Fibroblast of gingiva (primary cell): ENCODE data around the gene AK5.
"Not testable (repeated sequence)": the region's sequence is repeated elsewhere in the genome, so short reads cannot be mapped to it uniquely, and the experiment has no call there.

Experiments used
- DNase-seq: peaks from one replicate; pipeline ENCODE4 v3.0.0-alpha.2; 2011; ENCODE audit warnings: low read depth

The AK5 gene

GRCh38 chr1:77499466-77499865 is 217.6 kb downstream of the AK5 start:
- DNase-seq = no peak

DNA sequence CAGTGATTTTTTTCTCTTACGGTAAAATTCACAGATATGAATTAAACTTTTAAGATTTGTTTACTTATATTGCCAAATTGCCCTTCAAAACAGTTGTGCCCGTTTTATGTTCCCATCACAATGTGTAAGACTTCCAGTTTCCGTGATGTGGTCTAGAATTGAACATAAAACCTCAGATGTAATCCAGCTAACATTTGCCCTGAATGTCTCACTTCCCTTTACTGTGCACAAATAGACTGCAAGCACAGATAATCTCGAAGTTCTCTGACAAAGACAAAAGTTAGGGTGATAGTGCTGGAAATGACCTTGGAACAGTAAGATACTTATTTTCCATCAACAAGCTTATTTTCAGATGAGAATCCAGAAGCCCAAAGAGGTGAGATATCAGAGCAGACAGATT is 223.2 kb downstream of the AK5 start:
- DNase-seq = peak; percentile 15

DNA sequence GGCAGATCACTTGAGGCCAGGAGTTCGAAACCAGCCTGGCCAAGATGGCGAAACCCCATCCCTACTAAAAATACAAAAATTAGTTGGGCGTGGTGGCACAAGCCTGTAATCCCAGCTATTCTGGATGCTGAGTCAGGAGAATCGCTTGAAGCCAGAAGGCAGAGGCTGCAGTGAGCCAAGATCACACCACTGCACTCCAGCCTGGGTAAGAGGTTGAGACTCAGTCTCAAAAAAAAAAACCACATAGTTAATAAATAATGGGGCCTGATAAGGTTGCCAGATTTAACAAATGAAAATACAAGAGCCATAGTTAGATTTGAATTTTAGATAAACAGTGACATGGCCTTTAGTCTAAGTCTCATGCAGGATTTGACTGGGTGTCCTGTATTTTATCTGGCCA is 225.0 kb downstream of the AK5 start:
- DNase-seq = no peak

GRCh38 chr1:77509051-77509492 is 227.3 kb downstream of the AK5 start:
- DNase-seq = no peak

DNA sequence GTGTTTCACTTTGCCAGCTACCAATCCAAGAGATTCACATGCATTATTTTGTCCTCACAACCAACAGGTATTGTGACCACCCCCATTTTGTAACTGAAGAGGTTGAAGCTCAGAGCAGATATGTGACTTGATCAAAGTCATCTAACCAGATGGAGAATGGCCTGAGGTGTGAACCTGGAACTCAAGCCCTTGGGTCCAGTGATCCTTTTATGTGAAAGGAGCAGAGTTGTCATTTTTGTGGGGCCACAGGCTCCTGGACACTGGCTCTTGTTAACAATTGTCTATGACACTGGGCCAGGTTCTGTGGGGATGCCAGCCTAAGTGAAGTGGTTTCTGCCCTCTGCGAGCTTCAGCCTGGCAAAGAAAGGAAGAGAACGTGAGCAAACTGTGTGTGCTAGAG is 228.1 kb downstream of the AK5 start:
- DNase-seq = no peak

GRCh38 chr1:77511440-77511840 is 229.6 kb downstream of the AK5 start:
- peak; percentile 83 for DNase-seq

DNA sequence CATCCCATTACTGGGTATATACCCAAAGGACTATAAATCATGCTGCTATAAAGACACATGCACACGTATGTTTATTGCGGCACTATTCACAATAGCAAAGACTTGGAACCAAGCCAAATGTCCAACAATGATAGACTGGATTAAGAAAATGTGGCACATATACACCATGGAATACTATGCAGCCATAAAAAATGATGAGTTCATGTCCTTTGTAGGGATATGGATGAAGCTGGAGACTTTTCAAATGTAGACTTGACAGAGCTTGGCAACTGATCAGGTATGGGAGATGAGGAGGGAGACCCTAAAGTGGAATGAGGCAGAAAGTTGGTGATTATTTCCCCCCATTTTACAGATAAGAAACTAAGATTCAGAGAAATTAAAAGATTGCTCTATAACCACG is 230.8 kb downstream of the AK5 start:
- DNase-seq = not testable (repeated sequence)

GRCh38 chr1:77513839-77514763 is 232.3 kb downstream of the AK5 start:
- peak; percentile 88 for DNase-seq

- DNase-seq = peak; percentile 27
Observed at GRCh38 chr1:77514921-77515776, 233.3 kb downstream of the AK5 start.

- no peak for DNase-seq
Observed at GRCh38 chr1:77516106-77516505, 234.3 kb downstream of the AK5 start.

GRCh38 chr1:77524038-77524437 is 242.2 kb downstream of the AK5 start:
- DNase-seq = no peak

GRCh38 chr1:77531149-77531548 is 249.3 kb downstream of the AK5 start:
- not testable (repeated sequence) for DNase-seq

- DNase-seq = not testable (repeated sequence)
Observed at GRCh38 chr1:77531596-77532280, 249.9 kb downstream of the AK5 start.

GRCh38 chr1:77532641-77533040 is 250.8 kb downstream of the AK5 start:
- no peak for DNase-seq

DNA sequence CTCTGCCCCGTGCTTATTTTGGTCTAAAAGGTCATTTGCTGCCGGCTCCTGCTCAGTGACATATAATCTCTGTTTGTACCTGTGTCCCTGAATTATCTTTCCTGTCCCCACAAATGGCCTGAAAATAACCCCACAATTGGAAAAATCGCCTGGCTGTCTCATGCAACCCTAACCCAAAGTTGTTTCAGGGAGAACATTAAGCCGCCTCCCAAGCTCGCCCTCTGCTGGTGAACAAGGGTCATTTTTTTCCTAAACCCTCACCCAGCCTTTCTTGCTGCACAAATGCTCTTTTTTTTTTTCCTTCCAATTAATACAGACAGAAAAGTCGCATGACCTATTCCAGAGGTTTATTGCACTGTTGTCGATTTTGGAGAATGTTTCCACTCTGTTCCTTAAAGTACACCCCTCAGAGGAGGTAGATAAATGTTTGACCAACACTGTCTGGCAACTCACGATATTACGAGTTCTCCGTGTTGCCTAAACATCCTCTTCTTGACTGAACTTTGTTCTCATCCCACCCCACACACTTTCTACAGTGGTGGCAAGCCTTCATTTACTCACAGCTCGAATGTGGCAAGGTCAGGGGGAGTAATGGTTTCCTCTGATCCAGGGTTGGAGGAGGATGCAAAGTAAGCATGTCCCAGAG is 252.0 kb downstream of the AK5 start:
- DNase-seq = peak; percentile 67

GRCh38 chr1:77534456-77534855 is 252.6 kb downstream of the AK5 start:
- no peak for DNase-seq

DNA sequence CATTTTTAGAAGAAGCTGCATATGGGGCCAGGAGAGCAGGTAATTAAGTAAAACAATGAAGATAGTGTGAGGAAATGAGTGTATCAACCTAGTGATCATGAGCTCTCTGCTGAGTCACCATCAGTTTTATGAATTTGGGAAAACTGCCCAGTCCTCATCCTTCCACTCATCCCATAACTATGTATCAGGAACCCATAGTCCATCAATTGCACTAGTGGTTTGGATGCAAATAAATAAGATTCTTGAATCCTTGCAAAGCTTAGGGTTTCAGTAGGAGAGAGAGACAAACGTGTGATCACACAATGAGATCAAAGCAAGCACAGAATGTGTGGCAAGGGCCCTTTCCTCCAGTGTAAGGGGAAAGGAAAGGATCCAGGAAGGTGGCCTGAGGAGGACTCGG is 255.0 kb downstream of the AK5 start:
- peak; percentile 93 for DNase-seq

DNA sequence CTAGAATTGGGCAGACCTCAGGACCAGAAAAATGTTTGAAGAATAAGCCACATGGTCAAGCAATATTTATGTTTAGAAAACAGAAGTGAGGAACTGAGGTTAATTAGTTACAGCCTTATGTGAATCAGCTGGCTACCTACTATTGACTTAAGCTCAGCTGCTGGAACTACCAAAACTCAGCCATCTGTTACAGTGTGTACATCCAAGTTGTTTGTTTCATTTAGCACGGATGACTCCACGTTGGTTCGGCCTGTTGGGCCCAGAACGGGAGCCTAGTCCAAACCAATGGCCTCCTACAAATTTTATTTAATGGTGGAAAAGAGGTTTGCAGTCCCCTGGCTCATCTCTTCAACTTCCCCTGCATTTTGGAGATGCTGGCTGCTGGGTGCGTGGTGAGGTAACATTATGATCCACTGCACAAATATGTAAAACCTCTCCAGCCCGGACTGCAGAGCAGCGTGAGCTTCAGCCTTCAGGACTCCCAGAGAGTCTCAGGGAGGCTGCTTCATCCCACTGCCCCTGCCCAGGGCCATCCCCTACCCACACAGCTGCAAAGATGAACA is 257.2 kb downstream of the AK5 start:
- DNase-seq = peak; percentile 94

DNA sequence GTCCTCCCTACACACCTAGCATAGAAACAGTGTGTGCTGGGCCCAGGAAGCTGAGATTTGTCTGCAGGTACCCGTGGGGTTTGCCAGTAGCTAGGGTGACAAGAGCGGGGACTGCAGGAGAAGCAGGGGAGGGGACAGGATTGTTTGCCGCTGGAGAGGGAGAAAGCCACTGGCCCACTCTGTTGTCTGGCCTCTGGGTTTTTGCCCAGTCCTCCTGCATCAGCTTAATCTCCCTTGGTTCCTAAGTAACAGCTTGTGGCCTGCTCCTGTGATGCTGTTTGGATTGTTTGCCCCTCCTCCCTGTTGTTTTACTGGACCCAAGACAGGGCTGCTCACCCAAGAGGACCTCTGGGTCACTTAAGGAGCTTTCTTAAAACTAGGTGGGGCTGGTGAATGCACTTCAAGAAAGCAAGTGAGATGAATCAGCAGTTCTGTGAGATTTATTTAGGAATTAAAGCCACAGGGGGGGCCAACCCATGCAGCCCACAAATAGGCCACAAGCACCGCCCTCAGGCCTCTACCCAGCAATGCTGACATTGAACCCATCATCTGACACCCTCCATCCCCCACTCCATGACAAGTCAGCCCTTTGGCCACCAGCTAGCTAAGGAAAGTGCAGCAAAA is 257.8 kb downstream of the AK5 start:
- DNase-seq = peak; percentile 97

DNA sequence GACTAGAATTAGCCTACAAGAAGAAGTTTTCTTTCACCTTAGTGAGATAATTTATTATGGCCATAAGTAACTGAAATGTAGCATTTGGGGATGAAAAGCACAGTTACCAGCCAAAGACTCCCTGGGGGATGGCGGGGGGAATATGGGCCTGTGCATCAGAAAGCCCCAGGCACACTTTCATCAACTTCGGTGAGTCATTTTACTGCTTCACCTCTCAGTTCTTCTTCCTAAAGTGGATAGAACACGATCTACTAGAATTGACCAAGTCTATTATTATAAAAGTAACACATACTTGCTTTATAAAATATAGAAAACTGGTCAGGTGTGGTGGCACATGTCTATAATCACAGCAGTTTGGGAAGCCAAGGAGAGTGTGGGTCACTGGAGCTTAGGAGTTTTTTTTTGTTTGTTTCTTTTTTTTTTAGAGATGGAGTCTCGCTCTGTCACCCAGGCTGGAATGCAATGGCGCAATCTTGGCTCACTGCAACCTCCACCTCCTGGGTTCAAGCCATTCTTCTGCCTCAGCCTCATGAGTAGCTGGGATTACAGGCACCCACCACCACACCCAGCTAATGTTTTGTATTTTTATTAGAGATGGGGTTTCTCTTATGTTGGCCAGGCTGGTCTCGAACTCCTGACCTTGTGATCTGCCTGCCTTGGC is 258.8 kb downstream of the AK5 start:
- peak; percentile 72 for DNase-seq
